ENCODE data around the gene ANXA2.
"Not testable (repeated sequence)": the region's sequence is repeated elsewhere in the genome, so short reads cannot be mapped to it uniquely, and the experiment has no call there.

The ANXA2 gene

GRCh38 chr15:60421544-60421943 is 23.8 kb upstream of the ANXA2 start:
- FAIRE-seq (no peak), DNase-seq (ENCODE audit: insufficient read length) (no peak)
- TF ChIP-seq POLR2A (IDR thresholded peaks at IDR 0.05; ENCODE audit: low read depth, low read length) (no peak), TAF1 (IDR thresholded peaks at IDR 0.05; ENCODE audit: borderline replicate concordance, low read depth, low read length) (no peak), POLR2AphosphoS5 (IDR thresholded peaks at IDR 0.05; ENCODE audit: low read depth, low read length) (no peak)

GRCh38 chr15:60420203-60420716 is 22.5 kb upstream of the ANXA2 start:
- no peak for FAIRE-seq
- DNase-seq (ENCODE audit: insufficient read length) = no peak
- TF ChIP-seq POLR2A (IDR thresholded peaks at IDR 0.05; ENCODE audit: low read depth, low read length) (no peak), POLR2AphosphoS5 (IDR thresholded peaks at IDR 0.05; ENCODE audit: low read depth, low read length) (no peak), TAF1 (IDR thresholded peaks at IDR 0.05; ENCODE audit: borderline replicate concordance, low read depth, low read length) (no peak)

DNA sequence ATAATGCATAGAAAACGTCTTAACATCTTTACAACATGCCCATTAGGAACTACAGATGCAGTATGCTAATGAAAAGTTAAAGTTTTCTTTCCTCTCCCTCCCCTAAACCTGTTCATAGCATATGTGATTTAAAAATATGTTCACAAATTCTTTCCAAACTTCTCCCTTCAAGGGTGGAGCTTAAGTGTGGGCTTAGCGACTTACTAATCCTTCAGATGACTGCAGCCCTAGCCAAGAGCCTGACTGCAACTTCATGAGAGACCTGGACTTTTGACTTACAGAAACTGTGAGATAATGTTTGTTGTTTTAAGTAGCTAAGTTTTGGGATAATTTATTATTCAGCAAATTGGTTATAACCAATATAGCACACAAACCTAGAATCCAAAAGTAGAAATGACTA is 22.0 kb upstream of the ANXA2 start:
- DNase-seq (ENCODE audit: insufficient read length) = no peak
- no peak for FAIRE-seq
- no peak for TF ChIP-seq POLR2A (IDR thresholded peaks at IDR 0.05; ENCODE audit: low read depth, low read length)
- TF ChIP-seq TAF1 (IDR thresholded peaks at IDR 0.05; ENCODE audit: borderline replicate concordance, low read depth, low read length) = no peak
- TF ChIP-seq POLR2AphosphoS5 (IDR thresholded peaks at IDR 0.05; ENCODE audit: low read depth, low read length) = no peak

- TF ChIP-seq TAF1 (IDR thresholded peaks at IDR 0.05; ENCODE audit: borderline replicate concordance, low read depth, low read length) = no peak
- TF ChIP-seq POLR2AphosphoS5 (IDR thresholded peaks at IDR 0.05; ENCODE audit: low read depth, low read length) = no peak
- TF ChIP-seq POLR2A (IDR thresholded peaks at IDR 0.05; ENCODE audit: low read depth, low read length) = no peak
- DNase-seq (ENCODE audit: insufficient read length) (no peak), FAIRE-seq (no peak)
These were observed 20.3 kb upstream of the ANXA2 start for GRCh38 chr15:60418096-60418495.

- DNase-seq (ENCODE audit: insufficient read length) = no peak
- FAIRE-seq = no peak
- TF ChIP-seq POLR2AphosphoS5 (IDR thresholded peaks at IDR 0.05; ENCODE audit: low read depth, low read length) (no peak), TAF1 (IDR thresholded peaks at IDR 0.05; ENCODE audit: borderline replicate concordance, low read depth, low read length) (no peak), POLR2A (IDR thresholded peaks at IDR 0.05; ENCODE audit: low read depth, low read length) (no peak)
These were observed 19.3 kb upstream of the ANXA2 start for GRCh38 chr15:60417112-60417511.

- TF ChIP-seq TAF1 (IDR thresholded peaks at IDR 0.05; ENCODE audit: borderline replicate concordance, low read depth, low read length) = no peak
- TF ChIP-seq POLR2AphosphoS5 (IDR thresholded peaks at IDR 0.05; ENCODE audit: low read depth, low read length) = no peak
- no peak for TF ChIP-seq POLR2A (IDR thresholded peaks at IDR 0.05; ENCODE audit: low read depth, low read length)
- FAIRE-seq (no peak), DNase-seq (ENCODE audit: insufficient read length) (no peak)
These were observed 18.7 kb upstream of the ANXA2 start for GRCh38 chr15:60416484-60416883.

GRCh38 chr15:60414016-60414682 is 16.4 kb upstream of the ANXA2 start:
- TF ChIP-seq POLR2AphosphoS5 (IDR thresholded peaks at IDR 0.05; ENCODE audit: low read depth, low read length) (no peak), POLR2A (IDR thresholded peaks at IDR 0.05; ENCODE audit: low read depth, low read length) (no peak), TAF1 (IDR thresholded peaks at IDR 0.05; ENCODE audit: borderline replicate concordance, low read depth, low read length) (no peak)
- FAIRE-seq (no peak), DNase-seq (ENCODE audit: insufficient read length) (no peak)

GRCh38 chr15:60413231-60413824 is 15.5 kb upstream of the ANXA2 start:
- FAIRE-seq (no peak), DNase-seq (ENCODE audit: insufficient read length) (no peak)
- no peak for TF ChIP-seq POLR2AphosphoS5 (IDR thresholded peaks at IDR 0.05; ENCODE audit: low read depth, low read length)

DNA sequence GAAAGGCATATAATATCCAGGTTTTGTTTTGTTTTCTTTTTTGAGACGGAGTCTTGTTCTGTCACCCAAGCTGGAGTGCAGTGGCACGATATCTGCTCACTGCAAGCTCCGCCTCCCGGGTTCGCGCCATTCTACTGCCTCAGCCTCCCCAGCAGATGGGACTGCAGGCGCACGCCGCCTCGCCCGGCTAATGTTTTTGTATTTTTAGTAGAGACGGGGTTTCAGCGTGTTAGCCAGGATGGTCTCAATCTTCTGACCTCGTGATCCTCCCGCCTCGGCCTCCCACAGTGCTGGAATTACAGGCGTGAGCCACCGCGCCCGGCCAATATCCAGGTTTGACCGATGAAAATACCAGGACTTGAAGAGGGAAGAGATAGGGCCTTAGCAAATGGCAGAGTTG is 15.0 kb upstream of the ANXA2 start:
- not testable (repeated sequence) for DNase-seq (ENCODE audit: insufficient read length); FAIRE-seq

GRCh38 chr15:60411774-60412425 is 14.1 kb upstream of the ANXA2 start:
- DNase-seq (ENCODE audit: insufficient read length) (no peak), FAIRE-seq (no peak)
- TF ChIP-seq POLR2A (IDR thresholded peaks at IDR 0.05; ENCODE audit: low read depth, low read length) (no peak), TAF1 (IDR thresholded peaks at IDR 0.05; ENCODE audit: borderline replicate concordance, low read depth, low read length) (no peak), POLR2AphosphoS5 (IDR thresholded peaks at IDR 0.05; ENCODE audit: low read depth, low read length) (no peak)

DNA sequence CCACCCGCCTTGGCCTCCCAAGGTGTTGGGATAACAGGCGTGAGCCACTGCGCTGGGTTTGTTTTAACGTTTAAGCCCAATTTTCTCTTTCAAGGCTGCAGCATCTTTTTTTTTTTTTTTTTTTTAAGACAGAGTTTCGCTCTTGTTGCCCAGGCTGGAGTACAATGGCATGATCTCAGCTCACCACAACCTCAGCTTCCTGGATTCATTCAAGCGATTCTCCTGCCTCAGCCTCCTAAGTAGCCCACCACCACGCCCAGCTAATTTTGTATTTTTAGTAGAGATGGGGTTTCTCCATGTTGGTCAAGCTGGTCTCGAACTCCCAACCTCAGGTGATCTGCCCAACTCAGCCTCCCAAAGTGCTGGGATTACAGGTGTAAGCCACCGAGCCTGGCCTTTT is 12.6 kb upstream of the ANXA2 start:
- not testable (repeated sequence) for FAIRE-seq; DNase-seq (ENCODE audit: insufficient read length)

GRCh38 chr15:60408463-60408981 is 10.7 kb upstream of the ANXA2 start:
- FAIRE-seq (no peak), DNase-seq (ENCODE audit: insufficient read length) (no peak)
- TF ChIP-seq TAF1 (IDR thresholded peaks at IDR 0.05; ENCODE audit: borderline replicate concordance, low read depth, low read length) (no peak), POLR2A (IDR thresholded peaks at IDR 0.05; ENCODE audit: low read depth, low read length) (no peak), POLR2AphosphoS5 (IDR thresholded peaks at IDR 0.05; ENCODE audit: low read depth, low read length) (no peak)

All from GM12892 (cell line).